CD4-positive, alpha-beta T cell treated with Interleukin-17A for 4 hours (primary cell): ENCODE data around the gene MTMR3.
A peak's percentile ranks its signal among the peaks of the same experiment; 100 is the strongest.
"Not testable (repeated sequence)": the region's sequence is repeated elsewhere in the genome, so short reads cannot be mapped to it uniquely, and the experiment has no call there.

ENCODE experiments used
- DNase-seq: peaks from one replicate; pipeline ENCODE4 v3.0.0-alpha.2; 2020; ENCODE audit warnings: mixed read lengths

The MTMR3 gene

DNA sequence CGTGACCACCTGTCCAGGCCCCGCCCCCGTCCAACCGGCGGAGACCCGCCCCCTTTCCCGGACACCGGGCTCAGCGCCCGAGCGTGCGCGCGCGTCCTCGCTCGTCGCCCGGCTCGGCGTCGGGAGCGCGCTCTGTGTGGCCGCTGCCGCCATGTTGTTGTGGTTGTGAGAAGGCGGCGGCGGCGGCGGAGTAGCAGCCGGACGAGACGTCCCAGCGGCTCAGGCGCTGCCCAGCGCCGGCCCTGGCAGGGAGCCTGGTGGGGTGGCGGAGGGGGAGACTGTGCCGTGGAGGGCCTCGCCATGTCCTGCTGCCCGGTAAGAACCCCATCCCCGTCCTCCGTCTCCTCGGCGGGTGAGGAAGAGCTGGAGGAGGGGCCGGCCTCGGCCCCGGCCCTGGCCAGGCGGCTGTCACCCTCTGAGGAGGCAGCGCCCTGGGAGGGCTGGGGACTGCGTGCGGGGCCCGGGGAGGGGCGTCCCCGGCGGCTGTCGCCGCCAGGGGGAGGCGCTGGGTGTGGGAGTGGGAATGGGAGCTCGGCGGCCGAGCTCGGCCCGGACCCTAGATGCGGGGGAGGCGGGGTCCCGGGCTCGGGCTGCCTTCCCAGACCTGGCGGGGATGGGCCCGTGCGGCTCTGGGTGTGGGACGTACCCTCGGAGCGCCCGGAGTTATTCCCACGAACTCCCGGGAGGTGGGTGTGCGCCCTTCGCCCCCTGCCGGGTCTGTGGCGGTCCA, at the start of gene MTMR3:
Gene MTMR3 (plus strand): TSS at position 130 of the 730 bp plus-strand sequence. CDS start 87,886 bp downstream, outside the sequence.
- peak; percentile 96 for DNase-seq

DNA sequence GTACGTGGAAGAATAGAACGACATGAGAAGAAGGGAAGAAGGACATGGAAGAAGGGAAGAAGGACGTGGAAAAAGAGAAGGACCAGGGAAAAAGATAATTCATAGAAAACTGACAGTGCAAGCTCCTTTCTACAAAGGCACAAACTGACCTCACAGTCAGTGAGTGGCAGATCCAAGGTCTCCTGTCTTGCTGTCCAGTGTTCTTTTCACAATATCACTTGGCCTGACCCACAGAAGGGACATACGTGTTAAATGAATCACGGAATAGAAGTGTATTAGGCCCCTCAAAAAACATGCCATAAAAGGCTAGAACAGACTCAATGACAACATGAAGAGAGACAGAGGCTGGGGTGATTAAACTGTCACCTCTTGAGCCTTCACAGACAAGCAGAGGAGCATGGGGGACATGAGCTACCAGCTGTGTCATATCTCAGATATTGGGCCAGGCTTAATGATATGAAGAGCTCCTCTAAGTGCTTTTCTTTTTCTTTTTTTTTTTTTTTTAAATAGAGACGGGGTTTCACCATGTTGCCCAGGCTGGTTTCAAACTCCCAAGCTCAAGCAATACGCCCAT, 49.5 kb upstream of the MTMR3 start:
- no peak for DNase-seq

DNA sequence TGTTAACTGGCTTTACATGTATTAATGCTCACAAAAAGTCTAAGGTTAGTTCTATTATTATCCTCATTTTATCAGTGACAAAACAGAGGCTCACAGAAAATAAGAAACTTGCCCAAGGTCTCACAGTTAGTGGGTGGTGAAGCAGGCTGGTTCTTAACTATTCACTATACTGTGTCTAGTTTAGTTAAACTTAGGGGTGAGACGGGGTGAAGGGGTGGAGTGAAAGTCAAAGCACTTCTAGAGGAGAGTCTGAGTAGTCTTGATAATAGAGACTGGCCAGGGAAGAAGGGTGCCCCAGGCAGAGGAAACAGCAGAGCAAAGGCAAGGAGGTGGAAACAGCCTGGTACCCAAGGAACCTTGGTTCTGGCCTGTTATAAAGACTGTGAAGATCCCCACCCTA, 48.9 kb upstream of the MTMR3 start:
- no peak for DNase-seq

DNA sequence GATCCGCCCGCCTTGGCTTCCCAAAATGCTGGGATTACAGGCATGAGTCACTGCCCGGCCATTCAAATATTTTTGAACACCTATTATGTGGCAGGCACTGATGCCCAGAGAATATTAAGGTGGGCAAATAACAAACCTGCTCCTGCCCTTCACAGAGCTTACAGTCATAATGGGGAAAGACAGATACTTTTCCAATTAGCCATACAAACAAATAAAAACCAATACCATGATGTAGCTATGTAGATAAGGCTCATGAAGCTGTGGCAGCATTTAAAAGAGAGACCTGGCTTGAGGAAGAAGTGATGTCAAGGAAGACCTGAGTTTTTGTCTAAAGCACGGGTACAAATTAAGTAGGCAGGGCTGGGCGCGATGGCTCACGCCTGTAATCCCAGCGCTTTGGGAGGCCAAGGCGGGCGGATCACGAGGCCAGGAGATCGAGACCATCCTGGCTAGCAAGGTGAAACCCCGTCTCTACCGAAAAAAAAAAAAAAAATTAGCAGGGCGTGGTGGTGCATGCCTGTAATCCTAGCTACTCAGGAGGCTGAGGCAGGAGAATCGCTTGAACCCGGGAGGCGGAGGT, 46.1 kb upstream of the MTMR3 start:
- not testable (repeated sequence) for DNase-seq

DNA sequence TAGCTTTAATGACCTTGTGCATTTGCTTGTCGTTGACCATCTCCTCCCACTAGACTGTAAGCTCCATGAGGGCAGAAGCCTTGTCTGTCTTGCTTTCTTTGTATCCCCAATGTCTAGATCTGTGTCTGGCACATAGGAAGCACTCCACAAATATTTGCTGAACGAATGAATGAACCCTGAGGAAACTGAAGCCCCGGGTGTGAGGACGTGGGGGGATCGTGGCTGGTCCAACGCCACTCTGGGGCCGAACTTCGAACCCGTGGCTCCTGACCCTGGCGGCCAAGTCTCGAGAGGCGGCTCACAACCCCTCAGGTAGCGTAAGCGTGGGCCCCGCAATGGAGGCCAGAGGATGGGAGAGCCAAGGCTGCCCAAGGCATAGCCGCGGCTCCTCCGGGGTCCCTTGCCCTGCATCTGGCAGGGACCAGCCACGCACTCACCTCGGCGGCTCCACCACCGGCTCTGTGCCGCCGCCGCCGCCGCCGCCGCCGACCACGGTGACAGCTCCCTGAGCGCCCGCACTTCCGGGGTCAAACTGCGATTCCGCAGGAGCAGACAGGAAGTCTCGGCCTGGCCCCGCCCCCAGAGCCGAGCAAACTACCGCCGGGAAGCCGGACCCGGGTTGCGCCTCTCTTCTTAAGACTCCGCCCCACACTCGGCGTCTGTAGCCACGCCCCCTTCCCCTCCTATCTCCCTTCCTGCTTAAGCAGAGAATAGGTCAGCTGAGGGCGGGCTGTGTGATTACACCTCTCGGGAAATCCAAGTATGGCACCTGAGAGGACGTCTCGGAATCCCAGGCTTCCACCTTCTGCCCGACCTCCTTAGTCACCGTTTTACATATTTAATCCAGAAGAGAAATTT, 45.0 kb upstream of the MTMR3 start, which contains the start of gene ASCC2:
Gene ASCC2 (minus strand): TSS at position 534 of the 858 bp plus-strand sequence. CDS start 5,949 bp downstream, outside the sequence.
- DNase-seq = peak; percentile 100

DNA sequence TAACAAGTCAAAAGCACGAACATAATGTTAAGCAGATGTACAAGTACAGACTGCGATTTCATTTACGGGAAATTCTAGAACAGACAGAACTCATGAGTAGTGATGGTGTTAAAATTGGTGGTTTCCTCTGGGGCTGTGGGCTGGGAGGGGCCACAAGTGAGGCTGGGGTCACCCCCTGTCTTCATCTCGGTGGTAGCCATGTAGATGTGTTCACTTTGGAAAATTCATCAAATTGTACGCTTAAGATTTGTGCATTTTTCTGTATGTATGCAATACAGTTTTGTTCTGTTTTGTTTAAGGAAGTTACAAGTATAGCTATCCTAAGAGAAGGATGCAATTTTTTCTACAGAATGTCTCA, 44.4 kb upstream of the MTMR3 start:
- DNase-seq = no peak

DNA sequence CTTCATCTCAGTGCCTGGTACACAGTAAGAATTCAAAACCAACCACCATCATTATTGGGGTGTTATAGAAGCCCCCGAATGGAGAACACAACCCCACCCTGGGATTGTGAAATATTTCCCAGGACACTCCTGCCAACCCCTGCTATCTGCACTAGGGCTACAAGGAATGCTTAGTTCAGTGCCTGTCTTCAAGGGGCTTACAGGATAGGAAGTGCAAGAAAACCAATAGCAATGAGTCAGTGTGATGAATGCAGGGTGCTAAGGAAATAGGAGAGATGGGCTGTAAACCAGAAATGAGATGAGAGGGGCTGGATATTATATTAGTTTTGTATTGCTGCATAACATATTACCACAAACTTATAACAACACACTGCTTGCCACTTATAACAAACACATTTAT, 43.9 kb upstream of the MTMR3 start:
- DNase-seq = no peak

DNA sequence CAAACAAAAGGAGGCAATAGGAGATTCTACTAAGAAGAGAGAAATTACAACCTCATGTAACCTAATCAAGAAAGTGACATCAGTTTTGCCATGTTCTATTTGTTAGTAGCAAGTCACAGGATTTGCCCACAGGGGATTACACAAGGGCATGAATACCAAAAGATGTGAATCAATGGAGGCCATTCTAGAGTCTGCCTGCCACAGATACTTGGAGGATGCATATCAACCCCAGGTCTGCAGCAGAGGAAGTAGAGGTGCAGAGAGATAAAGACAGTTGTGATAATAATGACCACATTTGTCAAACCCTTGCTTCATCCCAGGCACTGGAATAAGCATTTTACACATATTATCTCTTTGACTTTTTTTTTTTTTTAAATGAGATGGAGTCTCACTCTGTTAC, 42.5 kb upstream of the MTMR3 start:
- DNase-seq = no peak

DNA sequence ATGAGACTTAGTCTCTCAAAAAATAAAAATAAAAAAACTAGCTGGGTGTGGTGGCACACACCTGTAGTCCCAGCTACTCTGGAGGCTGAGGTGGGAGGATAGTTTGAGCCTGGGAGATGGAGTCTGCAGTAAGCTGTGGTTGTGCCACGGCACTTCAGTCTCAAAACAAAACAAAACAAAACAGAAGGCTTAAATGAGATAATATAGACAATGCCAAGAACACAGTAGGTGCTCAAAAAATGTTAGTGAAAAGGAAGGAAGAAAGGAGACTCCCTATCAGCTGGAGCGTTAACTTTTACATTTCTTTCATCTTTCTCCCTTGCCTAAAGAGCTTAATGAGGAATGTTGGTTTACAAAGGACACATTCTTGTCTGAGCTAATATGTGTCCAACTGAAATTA, 40.8 kb upstream of the MTMR3 start:
- no peak for DNase-seq

DNA sequence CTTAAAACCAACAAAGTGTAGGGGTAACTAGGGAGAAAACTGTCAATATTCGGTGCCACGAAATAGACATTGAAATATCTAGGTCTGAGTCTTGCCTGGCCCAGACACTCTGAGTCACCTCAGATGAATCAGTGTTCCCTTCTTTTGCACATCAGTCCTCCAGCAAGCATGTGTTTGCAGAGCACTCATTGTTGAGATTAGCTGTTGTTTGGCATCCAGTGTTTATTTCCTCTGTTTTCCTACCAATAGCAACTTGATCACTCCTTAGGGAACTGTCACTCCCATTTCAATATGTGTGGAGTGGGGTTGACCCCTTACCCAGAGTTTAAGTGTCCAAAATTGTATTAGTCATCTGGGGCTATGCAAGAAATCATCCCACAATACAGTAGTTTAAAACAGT, 40.2 kb upstream of the MTMR3 start:
- DNase-seq = no peak

DNA sequence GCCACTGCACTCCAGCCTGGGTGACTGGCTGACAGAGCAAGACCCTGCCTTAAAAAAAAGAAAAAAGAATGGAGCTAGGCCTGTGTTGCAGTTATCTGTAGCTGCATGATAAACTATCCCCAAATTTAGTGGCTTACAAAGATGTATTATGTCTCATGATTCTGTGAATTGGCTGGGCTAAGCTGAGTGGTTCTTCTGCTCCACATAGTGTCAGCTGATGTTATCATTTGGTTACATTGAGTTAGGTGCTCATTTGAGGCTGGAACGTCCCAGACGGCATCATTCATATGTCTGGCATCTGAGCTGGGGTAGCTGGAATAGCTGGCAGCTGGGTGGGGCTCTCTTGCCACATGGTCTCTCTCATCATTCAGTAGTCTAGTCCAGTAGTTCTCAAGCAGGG, 36.7 kb upstream of the MTMR3 start:
- no peak for DNase-seq

DNA sequence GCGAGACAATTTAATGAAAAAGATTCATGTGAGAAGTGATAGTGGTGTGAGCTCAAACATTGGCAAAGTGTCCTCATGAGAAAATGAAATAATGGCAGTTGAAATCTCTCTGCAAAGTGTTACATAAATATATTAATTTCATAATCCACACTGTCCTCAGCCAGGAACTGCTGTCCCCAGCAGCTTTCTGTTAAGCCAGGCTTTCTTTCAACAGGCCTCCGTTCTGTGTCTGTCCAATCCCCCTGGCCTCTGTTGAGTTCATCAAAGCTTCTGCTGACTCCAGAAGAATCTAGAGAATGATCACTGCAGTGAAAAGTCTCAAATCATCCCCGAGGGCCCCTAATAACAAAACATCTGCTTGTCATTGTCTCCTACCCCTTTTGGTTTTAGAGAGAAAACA, 34.9 kb upstream of the MTMR3 start:
- DNase-seq = no peak

DNA sequence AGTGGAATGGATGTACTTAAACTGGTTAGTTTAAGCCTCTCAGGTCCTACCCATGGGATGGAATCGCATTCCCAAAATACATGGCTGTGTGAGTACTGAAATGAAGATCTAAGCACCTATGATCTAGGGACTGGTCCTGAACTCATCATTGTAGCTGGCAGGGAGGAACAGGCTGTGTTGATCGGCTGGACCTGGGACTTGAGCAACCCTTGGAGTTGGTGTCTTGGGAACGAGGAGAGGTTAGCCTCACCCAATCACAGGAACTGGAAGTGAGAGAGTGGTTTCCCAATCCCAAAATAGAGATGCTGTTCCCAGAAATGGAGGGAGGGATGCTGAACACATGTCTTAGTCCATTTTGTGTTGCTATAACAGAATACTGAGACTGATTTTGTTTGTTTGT, 28.5 kb upstream of the MTMR3 start:
- no peak for DNase-seq

DNA sequence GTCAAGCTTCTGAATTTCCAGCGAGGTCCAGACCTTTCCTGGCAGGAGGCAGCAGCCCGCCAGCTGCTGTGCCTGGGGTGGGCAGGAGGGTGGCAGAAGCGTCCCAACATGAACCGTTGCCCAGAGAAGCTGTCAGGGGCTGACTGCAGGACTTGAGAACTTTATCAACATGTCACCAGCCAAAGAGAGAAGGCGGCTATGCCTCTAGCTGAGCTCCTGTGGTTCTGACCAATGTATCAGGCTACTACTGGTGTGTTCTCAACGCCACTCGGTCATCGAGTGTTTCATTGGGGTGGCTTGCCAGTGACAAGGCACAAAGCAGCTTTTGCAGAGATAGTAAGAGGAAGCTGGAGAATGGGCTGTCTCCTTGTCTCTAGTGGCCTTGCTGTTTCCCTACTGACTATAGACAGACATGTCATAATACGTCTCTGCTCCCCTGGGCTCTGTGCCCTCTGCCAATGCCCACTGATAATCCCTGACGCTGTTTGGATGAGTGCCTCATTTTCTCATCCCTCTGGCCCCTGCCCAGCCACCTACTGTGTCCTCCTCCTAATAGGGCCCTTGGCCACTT, 27.3 kb upstream of the MTMR3 start:
- DNase-seq = no peak

DNA sequence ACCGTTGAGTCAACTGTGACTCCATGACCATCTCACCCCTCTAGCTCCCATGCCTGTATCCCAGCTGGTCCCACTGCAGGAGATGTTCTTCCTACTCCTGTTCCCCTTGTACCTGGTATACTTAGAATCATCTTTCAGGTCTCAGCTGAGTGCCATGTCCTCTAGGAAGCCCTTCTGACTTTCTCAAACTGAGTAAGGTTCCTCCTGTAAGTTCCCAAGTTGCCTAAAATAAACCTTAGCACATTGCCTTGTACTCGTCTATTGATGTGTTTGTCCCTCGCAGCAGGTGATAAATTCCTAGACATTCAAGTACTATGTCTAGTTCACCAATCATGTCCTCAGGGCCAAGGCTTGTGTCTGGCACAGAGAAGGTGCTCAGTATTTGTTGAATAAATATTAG, 26.5 kb upstream of the MTMR3 start:
- DNase-seq = no peak

DNA sequence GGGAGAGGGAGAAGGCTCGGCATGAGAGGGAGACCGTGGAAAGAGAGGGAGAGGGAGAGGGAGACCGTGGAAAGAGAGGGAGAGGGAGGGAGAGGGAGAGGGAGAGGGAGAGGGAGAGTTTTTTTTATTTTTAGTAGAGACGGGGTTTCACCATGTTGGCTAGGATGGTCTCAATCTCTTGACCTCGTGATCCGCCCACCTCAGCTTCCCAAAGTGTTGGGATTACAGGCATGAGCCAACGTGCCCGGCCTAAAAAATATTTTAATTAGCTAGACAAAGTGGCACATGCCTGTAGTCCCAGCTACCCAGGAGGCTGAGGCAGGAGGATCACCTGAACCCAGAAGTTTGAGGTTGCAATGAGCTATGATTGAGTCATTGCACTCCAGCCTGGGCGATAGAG, 23.9 kb upstream of the MTMR3 start:
- DNase-seq = not testable (repeated sequence)

DNA sequence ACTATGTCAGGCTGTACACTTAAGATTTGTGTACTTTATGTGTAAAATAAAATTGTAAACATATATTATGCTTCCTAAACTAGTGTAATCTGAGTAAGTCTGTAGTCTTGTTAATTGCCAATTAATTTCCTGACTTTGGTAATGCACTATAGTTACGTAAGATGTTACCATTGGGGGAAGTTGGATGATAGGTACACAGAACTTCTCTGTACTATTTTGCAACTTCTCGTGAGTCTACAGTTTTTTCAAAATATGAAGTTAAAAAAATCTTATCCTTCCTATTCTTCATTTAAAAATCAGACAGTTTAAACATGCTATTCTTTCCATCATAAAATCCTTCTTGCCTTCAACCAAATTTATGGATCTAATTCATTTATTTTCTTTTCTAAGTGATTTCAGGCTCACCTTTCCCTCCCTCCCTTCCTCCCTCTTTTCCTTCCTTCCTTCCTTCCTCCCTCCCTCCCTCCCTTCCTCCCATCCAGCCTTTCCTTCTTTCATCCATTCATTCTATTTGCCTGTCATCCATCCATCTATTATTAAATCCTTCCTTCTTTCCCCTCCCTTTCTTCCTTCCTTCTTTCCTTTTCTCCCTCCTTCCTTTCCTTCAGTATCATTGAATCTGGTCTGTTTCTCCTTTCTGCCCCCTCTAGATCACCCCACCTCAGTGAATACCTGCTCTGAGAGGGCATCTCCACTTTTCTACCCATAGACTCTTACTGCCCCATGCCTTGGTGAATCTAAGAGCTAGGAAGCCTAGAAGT, 22.8 kb upstream of the MTMR3 start:
- DNase-seq = no peak

DNA sequence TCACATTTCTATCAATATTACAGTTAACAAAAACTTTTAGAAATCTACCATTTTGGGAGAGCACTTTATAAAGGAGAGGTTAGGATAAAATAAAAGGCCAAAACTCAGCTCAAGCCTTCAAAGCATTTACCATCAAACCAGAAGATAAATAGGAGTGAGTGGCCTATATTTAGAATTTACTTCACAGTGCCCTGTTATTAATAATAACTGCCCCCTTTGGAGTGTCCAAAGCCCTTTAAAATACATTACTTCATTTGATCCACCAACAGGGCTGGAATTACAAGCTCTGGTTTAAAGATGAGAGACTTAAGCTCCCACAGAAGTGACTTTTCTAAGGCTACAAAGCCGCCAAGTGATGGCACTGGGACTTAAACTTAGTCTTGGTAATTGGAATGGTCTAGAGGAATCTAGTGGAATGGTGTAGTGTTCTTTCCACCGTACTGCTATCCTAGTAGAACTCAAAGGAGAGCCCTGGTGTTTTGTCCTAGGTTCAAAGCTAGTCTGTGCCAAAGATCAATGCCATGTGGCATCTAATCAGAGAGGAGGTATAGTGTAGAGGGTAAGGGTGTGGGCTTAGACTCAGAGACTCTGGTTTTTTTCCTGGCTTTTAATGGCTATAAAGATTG, 21.2 kb upstream of the MTMR3 start:
- no peak for DNase-seq

DNA sequence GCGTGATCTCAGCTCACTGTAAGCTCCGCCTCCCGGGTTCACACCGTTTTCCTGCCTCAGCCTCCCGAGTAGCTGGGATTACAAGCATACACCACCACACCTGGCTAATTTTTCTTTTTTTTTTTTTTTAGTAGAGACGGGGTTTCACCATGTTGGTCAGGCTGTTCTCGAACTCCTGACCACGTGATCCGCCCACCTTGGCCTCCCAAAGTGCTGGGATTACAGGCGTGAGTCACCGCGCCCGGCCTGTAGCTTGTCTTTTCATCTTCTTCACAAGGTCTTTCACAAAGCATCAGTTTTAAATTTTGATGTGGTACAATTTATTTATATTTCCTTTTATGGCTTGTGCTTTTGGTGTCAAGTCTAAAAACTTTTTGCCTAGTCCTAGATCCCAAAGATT, 17.4 kb upstream of the MTMR3 start:
- not testable (repeated sequence) for DNase-seq

DNA sequence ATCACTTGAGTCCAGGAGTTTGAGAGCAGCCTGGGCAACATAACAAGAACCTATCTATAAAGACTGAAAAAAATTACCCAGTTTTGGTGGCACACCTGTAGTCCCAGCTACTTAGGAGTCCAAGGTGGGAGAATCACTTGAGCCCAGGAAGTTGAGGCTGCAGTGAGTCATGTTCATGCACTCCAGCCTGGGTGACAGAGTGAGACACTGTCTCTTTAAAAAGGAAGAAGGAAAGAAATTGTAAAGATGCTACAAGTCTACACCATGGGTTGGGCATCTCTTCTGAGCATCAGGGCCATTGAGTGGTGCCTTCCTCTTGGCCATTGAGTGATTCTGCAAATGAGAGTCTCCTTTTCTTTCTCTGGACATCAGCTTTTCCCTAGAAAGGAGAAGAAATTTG, 15.7 kb upstream of the MTMR3 start:
- DNase-seq = no peak

DNA sequence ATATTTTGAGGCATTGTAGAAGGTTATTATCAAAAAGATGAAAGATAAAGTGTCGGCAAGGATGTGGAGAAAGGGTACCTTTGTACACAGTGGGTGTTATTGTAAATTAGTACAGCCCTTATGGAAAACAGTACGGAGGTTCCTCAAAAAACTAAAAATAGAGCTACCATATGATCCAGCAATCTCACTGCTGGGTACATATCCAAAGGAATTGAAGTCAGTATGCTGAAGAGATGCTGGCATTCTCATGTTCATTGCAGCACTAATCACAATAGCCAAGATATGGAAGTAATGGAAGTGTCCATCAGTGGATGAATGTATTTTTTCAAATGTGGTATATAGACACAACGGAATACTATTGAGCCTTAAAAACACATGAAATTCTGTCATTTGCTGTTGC, 15.1 kb upstream of the MTMR3 start:
- DNase-seq = no peak

DNA sequence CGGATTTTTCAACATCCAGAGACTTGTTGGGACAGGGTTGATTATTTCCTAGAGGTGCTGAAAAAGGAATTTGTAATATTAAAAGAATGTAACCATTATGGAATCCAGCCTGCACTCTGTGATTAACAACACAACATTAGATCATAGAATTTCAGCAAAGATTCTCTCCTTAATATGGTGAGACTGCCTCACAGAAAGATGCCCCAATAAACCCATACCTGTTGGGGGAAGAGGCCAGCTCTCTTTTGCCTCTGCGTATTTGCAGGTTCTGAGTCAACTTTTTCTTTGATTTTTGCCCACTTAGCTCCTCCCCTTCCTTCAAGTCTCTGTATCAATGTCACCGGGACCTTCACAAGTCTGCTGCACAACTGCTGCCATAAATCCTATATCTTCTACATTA, 12.4 kb upstream of the MTMR3 start:
- peak; percentile 38 for DNase-seq
